Thyroid gland (tissue), 4 donors: ENCODE results near the gene ANKRD40CL.

Experiments used
- CTCF ChIP-seq, 6 experiments: fragments of 200-600 bp in 3 of 6; fragments of 450-650 bp in 3 of 6; sonication (generic) in 3 of 6; IDR thresholded peaks; one replicate each; pipeline ENCODE4 v1.5.1; 2016 to 2019; ENCODE audit warnings: antibody characterized with exemption in 6 of 6, mild to moderate bottlenecking in 2 of 6, inconsistent platforms in 1 of 6, moderate library complexity in 1 of 6
- POLR2A ChIP-seq, 2 donors: fragments of 450-650 bp; IDR thresholded peaks; one replicate each; pipeline ENCODE4 v1.6.1; 2017; ENCODE audit warnings: antibody characterized with exemption in 2 of 2, mild to moderate bottlenecking in 2 of 2, moderate library complexity in 1 of 2

- no peak for TF ChIP-seq POLR2A (IDR thresholded peaks at IDR 0.05)
- no peak for TF ChIP-seq CTCF (IDR thresholded peaks at IDR 0.05)
Measured at GRCh38 chr17:50764734-50765149, 2.6 kb downstream of the ANKRD40CL start.
